GM19035 (cell line): ENCODE results near the gene CSF1R.

Experiments used
- ATAC-seq: cut with Tn5 transposase; IDR thresholded peaks from one replicate; pipeline ENCODE4 v1.9.1; 2021; ENCODE audit not compliant: unreplicated experiment

The CSF1R gene

GRCh38 chr5:150085950-150086715 is at the start of gene CSF1R:
Gene CSF1R, minus strand, starts transcription at chr5:150086554. Its CDS starts 127 bp downstream, at chr5:150086427.
- ATAC-seq, result no peak

GRCh38 chr5:150135557-150136304 is 49.4 kb upstream of the CSF1R start:
- ATAC-seq, result no peak

GRCh38 chr5:150134198-150134588 is 47.8 kb upstream of the CSF1R start:
- no peak for ATAC-seq

- ATAC-seq, result no peak
These were observed 47.3 kb upstream of the CSF1R start for GRCh38 chr5:150133581-150134197.

- ATAC-seq, result no peak
These were observed 46.4 kb upstream of the CSF1R start for GRCh38 chr5:150132740-150133139.

GRCh38 chr5:150131978-150132694 is 45.8 kb upstream of the CSF1R start:
- no peak for ATAC-seq

GRCh38 chr5:150131461-150131860 is 45.1 kb upstream of the CSF1R start:
- ATAC-seq, result no peak

- ATAC-seq, result no peak
These were observed 44.2 kb upstream of the CSF1R start for GRCh38 chr5:150130493-150130922.

- ATAC-seq, result no peak
These were observed 43.6 kb upstream of the CSF1R start for GRCh38 chr5:150129813-150130492.

GRCh38 chr5:150129454-150129812 is 43.1 kb upstream of the CSF1R start:
- no peak for ATAC-seq

GRCh38 chr5:150126921-150127265 is 40.5 kb upstream of the CSF1R start:
- ATAC-seq, result no peak

- no peak for ATAC-seq
These were observed 40.0 kb upstream of the CSF1R start for GRCh38 chr5:150126199-150126920.

- ATAC-seq, result no peak
These were observed 39.0 kb upstream of the CSF1R start for GRCh38 chr5:150125334-150125733.

- no peak for ATAC-seq
These were observed 38.2 kb upstream of the CSF1R start for GRCh38 chr5:150124596-150124995.

- ATAC-seq, result no peak
These were observed 37.8 kb upstream of the CSF1R start for GRCh38 chr5:150124111-150124557.

GRCh38 chr5:150123542-150123941 is 37.2 kb upstream of the CSF1R start:
- no peak for ATAC-seq

GRCh38 chr5:150122536-150123481 is 36.5 kb upstream of the CSF1R start:
- ATAC-seq, result no peak

GRCh38 chr5:150122158-150122510 is 35.8 kb upstream of the CSF1R start:
- ATAC-seq, result no peak
